Astrocyte (in vitro differentiated cells and primary cell): ENCODE data around the gene NCAM1. TPM values are rescaled to one million over a fixed set of nuclear protein-coding genes. Genes with fewer than 3 reads are reported as not detected.

ENCODE experiments used
- DNase-seq: peaks from one replicate; pipeline ENCODE4 v3.0.0-alpha.2; 2010; ENCODE audit warnings: low read depth
- FAIRE-seq: peaks from 2 replicates; lab custom pipeline; 2011; peaks lifted over from hg19 to GRCh38; lab: Jason Lieb, UNC
- H2AFZ ChIP-seq: 2 replicates; pipeline ENCODE4 v1.6.0; 2012; ENCODE audit warnings: low read depth, low read length, inconsistent platforms
- H3K27ac ChIP-seq: 2 replicates; pipeline ENCODE4 v1.5.1; 2011; ENCODE audit warnings: low read depth, low read length, inconsistent platforms
- H3K27me3 ChIP-seq: 2 replicates; pipeline ENCODE4 v1.6.0; 2011; ENCODE audit warnings: low read length, inconsistent platforms; ENCODE audit not compliant: insufficient read depth
- H3K36me3 ChIP-seq: 2 replicates; pipeline ENCODE4 v1.5.1; 2011; ENCODE audit warnings: low read length, inconsistent platforms; ENCODE audit not compliant: insufficient read depth
- H3K4me1 ChIP-seq: 2 replicates; pipeline ENCODE4 v1.5.1; 2011; ENCODE audit warnings: low read length, inconsistent platforms; ENCODE audit not compliant: insufficient read depth
- H3K4me2 ChIP-seq: 2 replicates; pipeline ENCODE4 v1.6.0; 2012; ENCODE audit warnings: low read length, inconsistent platforms
- H3K4me3 ChIP-seq: 2 replicates; pipeline ENCODE4 v1.5.1; 2011; ENCODE audit warnings: low read depth, mild to moderate bottlenecking, low read length, inconsistent platforms; ENCODE audit not compliant: insufficient read depth
- H3K79me2 ChIP-seq: 2 replicates; pipeline ENCODE4 v1.6.0; 2012; ENCODE audit warnings: mild to moderate bottlenecking, low read length, inconsistent platforms; ENCODE audit not compliant: insufficient read depth
- H3K9ac ChIP-seq: 2 replicates; pipeline ENCODE4 v1.6.0; 2012; ENCODE audit warnings: mild to moderate bottlenecking, low read length, inconsistent platforms
- H3K9me3 ChIP-seq: 2 replicates; pipeline ENCODE4 v1.5.1; 2012; ENCODE audit warnings: low read depth, mild to moderate bottlenecking, low read length, inconsistent platforms; ENCODE audit not compliant: insufficient read depth
- H4K20me1 ChIP-seq: 2 replicates; pipeline ENCODE4 v1.6.0; 2012; ENCODE audit warnings: low read length, inconsistent platforms; ENCODE audit not compliant: insufficient read depth
- H3K27ac Mint-ChIP-seq: one replicate; pipeline ENCODE4 v1.8.0; 2021; ENCODE audit warnings: mild to moderate bottlenecking, mixed read lengths; ENCODE audit not compliant: unreplicated experiment
- H3K27me3 Mint-ChIP-seq: one replicate; pipeline ENCODE4 v1.8.0; 2021; ENCODE audit warnings: low read depth, mixed read lengths; ENCODE audit not compliant: unreplicated experiment
- H3K36me3 Mint-ChIP-seq: one replicate; pipeline ENCODE4 v1.8.0; 2021; ENCODE audit warnings: low read depth, mixed read lengths; ENCODE audit not compliant: unreplicated experiment
- H3K4me1 Mint-ChIP-seq: one replicate; pipeline ENCODE4 v1.8.0; 2021; ENCODE audit warnings: low read depth, mixed read lengths; ENCODE audit not compliant: unreplicated experiment
- H3K4me3 Mint-ChIP-seq: one replicate; pipeline ENCODE4 v1.8.0; 2021; ENCODE audit warnings: mild to moderate bottlenecking, moderate library complexity, mixed read lengths; ENCODE audit not compliant: unreplicated experiment
- H3K9me3 Mint-ChIP-seq: one replicate; pipeline ENCODE4 v1.8.0; 2021; ENCODE audit warnings: mild to moderate bottlenecking, mixed read lengths; ENCODE audit not compliant: unreplicated experiment
- EZH2 ChIP-seq: IDR thresholded peaks from 2 replicates; pipeline ENCODE4 v1.6.1; 2012; ENCODE audit warnings: mild to moderate bottlenecking, low read length, inconsistent platforms; ENCODE audit not compliant: insufficient read depth
- total RNA-seq: library from RNA; stranded (reverse); gene quantifications from 2 replicates; pipeline ENCODE4 v1.2.1, GENCODE V29; 2021
- TF ChIP-seq, protein P1 (sequence below): IDR thresholded peaks from 2 replicates; pipeline ENCODE4 v1.5.1; 2011; ENCODE audit warnings: low read depth, mild to moderate bottlenecking, inconsistent platforms, low read length, moderate library complexity; ENCODE audit not compliant: insufficient read depth

Gene NCAM1
- total RNA-seq, 1 donor from 2014 or later = 17.4 TPM

- no peak overlapping the region for H3K27ac ChIP-seq
- H3K4me2 ChIP-seq = no peak overlapping the region
- H4K20me1 ChIP-seq = no peaks in the 10 kb centered on the region
- Mint-ChIP-seq H3K36me3 (no peaks in the 10 kb centered on the region), H3K9me3 (no peaks in the 10 kb centered on the region), H3K4me3 (no peak overlapping the region), H3K27ac (no peak overlapping the region), H3K27me3 (peaks cover 14% of the 10 kb centered on the region), H3K4me1 (no peaks in the 10 kb centered on the region)
- H3K9ac ChIP-seq = no peak overlapping the region
- H3K4me1 ChIP-seq = no peaks in the 10 kb centered on the region
- TF ChIP-seq EZH2 = no peak
- TF ChIP-seq, protein P1, sequence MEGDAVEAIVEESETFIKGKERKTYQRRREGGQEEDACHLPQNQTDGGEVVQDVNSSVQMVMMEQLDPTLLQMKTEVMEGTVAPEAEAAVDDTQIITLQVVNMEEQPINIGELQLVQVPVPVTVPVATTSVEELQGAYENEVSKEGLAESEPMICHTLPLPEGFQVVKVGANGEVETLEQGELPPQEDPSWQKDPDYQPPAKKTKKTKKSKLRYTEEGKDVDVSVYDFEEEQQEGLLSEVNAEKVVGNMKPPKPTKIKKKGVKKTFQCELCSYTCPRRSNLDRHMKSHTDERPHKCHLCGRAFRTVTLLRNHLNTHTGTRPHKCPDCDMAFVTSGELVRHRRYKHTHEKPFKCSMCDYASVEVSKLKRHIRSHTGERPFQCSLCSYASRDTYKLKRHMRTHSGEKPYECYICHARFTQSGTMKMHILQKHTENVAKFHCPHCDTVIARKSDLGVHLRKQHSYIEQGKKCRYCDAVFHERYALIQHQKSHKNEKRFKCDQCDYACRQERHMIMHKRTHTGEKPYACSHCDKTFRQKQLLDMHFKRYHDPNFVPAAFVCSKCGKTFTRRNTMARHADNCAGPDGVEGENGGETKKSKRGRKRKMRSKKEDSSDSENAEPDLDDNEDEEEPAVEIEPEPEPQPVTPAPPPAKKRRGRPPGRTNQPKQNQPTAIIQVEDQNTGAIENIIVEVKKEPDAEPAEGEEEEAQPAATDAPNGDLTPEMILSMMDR = no peak
- H3K9me3 ChIP-seq = no peaks in the 10 kb centered on the region
- no peak overlapping the region for H2AFZ ChIP-seq
- FAIRE-seq (no peak), DNase-seq (no peak)
- no peaks in the 10 kb centered on the region for H3K36me3 ChIP-seq
- H3K79me2 ChIP-seq = no peaks in the 10 kb centered on the region
- no peaks in the 10 kb centered on the region for H3K27me3 ChIP-seq
- no peak overlapping the region for H3K4me3 ChIP-seq
Observed at GRCh38 chr11:113085446-113085845, 124.2 kb downstream of the NCAM1 start.

GRCh38 chr11:113087706-113088105 is 126.5 kb downstream of the NCAM1 start:
- H3K27ac Mint-ChIP-seq = no peak overlapping the region
- FAIRE-seq = no peak
- no peak overlapping the region for H3K4me3 ChIP-seq

More at GRCh38 chr11:113087706-113088105, 126.5 kb downstream of the NCAM1 start:
- no peaks in the 10 kb centered on the region for H3K27me3 ChIP-seq
- Mint-ChIP-seq H3K4me1 (peaks cover 7% of the 10 kb centered on the region), H3K36me3 (no peaks in the 10 kb centered on the region), H3K27me3 (peaks cover 14% of the 10 kb centered on the region), H3K9me3 (no peaks in the 10 kb centered on the region), H3K4me3 (no peak overlapping the region)
- H3K4me1 ChIP-seq = no peaks in the 10 kb centered on the region
- H3K9me3 ChIP-seq = no peaks in the 10 kb centered on the region
- no peaks in the 10 kb centered on the region for H4K20me1 ChIP-seq
- no peak overlapping the region for H3K27ac ChIP-seq
- DNase-seq = no peak
- no peaks in the 10 kb centered on the region for H3K79me2 ChIP-seq
- no peak overlapping the region for H3K4me2 ChIP-seq
- no peak overlapping the region for H2AFZ ChIP-seq
- TF ChIP-seq, protein P1 = no peak
- TF ChIP-seq EZH2 = no peak
- H3K36me3 ChIP-seq = no peaks in the 10 kb centered on the region
- H3K9ac ChIP-seq = no peak overlapping the region
